ENCODE data around the gene SAG.

Gene SAG

GRCh38 chr2:233384015-233384414 lies 76.4 kb downstream of the SAG start:
- DNase-seq = no peak

- no peak for DNase-seq
Observed at GRCh38 chr2:233384811-233385488, 77.3 kb downstream of the SAG start.

- no peak for DNase-seq
Observed at GRCh38 chr2:233385489-233386044, 78.0 kb downstream of the SAG start.

- DNase-seq = no peak
Observed at GRCh38 chr2:233386382-233387041, 78.9 kb downstream of the SAG start.

GRCh38 chr2:233387225-233387624 lies 79.6 kb downstream of the SAG start:
- DNase-seq = no peak

GRCh38 chr2:233387667-233388528 lies 80.3 kb downstream of the SAG start:
- DNase-seq = peak; percentile 92

- DNase-seq = no peak
Observed at GRCh38 chr2:233389601-233390125, 82.0 kb downstream of the SAG start.

GRCh38 chr2:233395687-233396086 lies 88.1 kb downstream of the SAG start:
- DNase-seq = no peak
